SK-N-SH treated with all-trans-retinoic acid at 6 μM for 48 hours (cell line): ENCODE results near the gene ZBTB48.

Experiments
- ATAC-seq: fragments of 200-7000 bp; cut with Tn5 transposase; 3 replicates; pipeline ENCODE4 v1.9.1; 2020; ENCODE audit warnings: mild to moderate bottlenecking, moderate library complexity
- ARNTL ChIP-seq: fragments of 450-650 bp; formaldehyde crosslinking; IDR thresholded peaks from 2 replicates; pipeline ENCODE4 v1.5.0; 2020; ENCODE audit warnings: low read depth, mild to moderate bottlenecking, moderate library complexity, borderline replicate concordance
- BACH2 ChIP-seq: fragments of 250-450 bp; sonication (Bioruptor Pico); IDR thresholded peaks from 2 replicates; pipeline ENCODE4 v1.9.0; 2021; ENCODE audit warnings: mild to moderate bottlenecking, borderline replicate concordance
- CSDC2 ChIP-seq: fragments of 250-450 bp; sonication (Bioruptor Pico); IDR thresholded peaks from 2 replicates; pipeline ENCODE4 v1.5.0; 2020; ENCODE audit warnings: mild to moderate bottlenecking, moderate library complexity
- ESRRG ChIP-seq: fragments of 250-450 bp; sonication (Bioruptor Pico); IDR thresholded peaks from 2 replicates; pipeline ENCODE4 v1.6.1; 2021; ENCODE audit warnings: mild to moderate bottlenecking
- GLIS3 ChIP-seq: fragments of 250-450 bp; sonication (Bioruptor Pico); IDR thresholded peaks from 2 replicates; pipeline ENCODE4 v1.5.0; 2020; ENCODE audit warnings: mild to moderate bottlenecking, moderate library complexity
- ISL1 ChIP-seq: fragments of 250-450 bp; sonication (Bioruptor Pico); IDR thresholded peaks from 2 replicates; pipeline ENCODE4 v2.1.2; 2022; ENCODE audit warnings: mild to moderate bottlenecking, moderate library complexity
- OSR1 ChIP-seq: fragments of 250-450 bp; sonication (Bioruptor Pico); IDR thresholded peaks from 2 replicates; pipeline ENCODE4 v1.8.0; 2022; ENCODE audit warnings: moderate library complexity, mild to moderate bottlenecking, inconsistent platforms
- PPARA ChIP-seq: fragments of 250-450 bp; sonication (Bioruptor Pico); IDR thresholded peaks from 2 replicates; pipeline ENCODE4 v1.5.0; 2020; ENCODE audit warnings: mild to moderate bottlenecking, borderline replicate concordance
- SNAI2 ChIP-seq: fragments of 250-450 bp; sonication (Bioruptor Pico); IDR thresholded peaks from 2 replicates; pipeline ENCODE4 v1.5.0; 2020; ENCODE audit warnings: mild to moderate bottlenecking, moderate library complexity
- TCF4 ChIP-seq: fragments of 250-450 bp; sonication (Bioruptor Pico); IDR thresholded peaks from 2 replicates; pipeline ENCODE4 v1.8.0; 2021; ENCODE audit warnings: mild to moderate bottlenecking, moderate library complexity, borderline replicate concordance
- TOX ChIP-seq: fragments of 250-450 bp; sonication (Bioruptor Pico); IDR thresholded peaks from 2 replicates; pipeline ENCODE4 v1.8.0; 2021; ENCODE audit warnings: mild to moderate bottlenecking, moderate library complexity, borderline replicate concordance
- ZFP3 ChIP-seq: fragments of 250-450 bp; sonication (Bioruptor Pico); IDR thresholded peaks from 2 replicates; pipeline ENCODE4 v1.5.0; 2020; ENCODE audit warnings: mild to moderate bottlenecking, moderate library complexity
- ZFP30 ChIP-seq: fragments of 450-650 bp; formaldehyde crosslinking; IDR thresholded peaks from 2 replicates; pipeline ENCODE4 v1.5.0; 2022; ENCODE audit warnings: mild to moderate bottlenecking, moderate library complexity
- ZNF565 ChIP-seq: fragments of 450-650 bp; formaldehyde crosslinking; conservative IDR thresholded peaks from 2 replicates; pipeline ENCODE4 v1.5.0; 2020; ENCODE audit warnings: low read depth, mild to moderate bottlenecking, moderate library complexity
- ZNF70 ChIP-seq: fragments of 450-650 bp; formaldehyde crosslinking; IDR thresholded peaks from 2 replicates; pipeline ENCODE4 v1.5.0; 2020; ENCODE audit warnings: mild to moderate bottlenecking, moderate library complexity
- ZNF8 ChIP-seq: fragments of 450-650 bp; formaldehyde crosslinking; IDR thresholded peaks from 2 replicates; pipeline ENCODE4 v1.5.0; 2020; ENCODE audit warnings: mild to moderate bottlenecking, moderate library complexity
- TF ChIP-seq, protein P1 (sequence below): fragments of 250-450 bp; sonication (Bioruptor Pico); IDR thresholded peaks from 2 replicates; pipeline ENCODE4 v1.8.0; 2020; ENCODE audit warnings: mild to moderate bottlenecking, moderate library complexity, borderline replicate concordance
- TF ChIP-seq, protein P2 (sequence below): fragments of 250-450 bp; sonication (Bioruptor Pico); IDR thresholded peaks from 2 replicates; pipeline ENCODE4 v1.5.1; 2020; ENCODE audit warnings: low read depth, mild to moderate bottlenecking, moderate library complexity
- TF ChIP-seq, protein P3 (sequence below): fragments of 250-450 bp; sonication (Bioruptor Pico); IDR thresholded peaks from 2 replicates; pipeline ENCODE4 v1.5.0; 2020; ENCODE audit warnings: mild to moderate bottlenecking, moderate library complexity
- TF ChIP-seq, protein P4 (sequence below): fragments of 250-450 bp; sonication (Bioruptor Pico); IDR thresholded peaks from 2 replicates; pipeline ENCODE4 v1.5.1; 2021; ENCODE audit warnings: mild to moderate bottlenecking, moderate library complexity

The ZBTB48 gene

DNA sequence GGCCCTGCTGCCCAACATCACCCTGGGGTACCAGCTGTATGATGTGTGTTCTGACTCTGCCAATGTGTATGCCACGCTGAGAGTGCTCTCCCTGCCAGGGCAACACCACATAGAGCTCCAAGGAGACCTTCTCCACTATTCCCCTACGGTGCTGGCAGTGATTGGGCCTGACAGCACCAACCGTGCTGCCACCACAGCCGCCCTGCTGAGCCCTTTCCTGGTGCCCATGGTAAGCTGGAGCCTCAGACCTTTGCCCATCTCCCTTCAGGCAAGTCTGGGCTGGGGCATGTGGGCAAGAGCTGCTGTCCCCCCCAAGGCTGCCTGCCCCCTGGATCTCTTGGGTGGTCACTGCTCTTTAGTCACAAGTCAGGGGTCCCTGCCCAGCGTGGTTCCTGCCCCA, 8.8 kb upstream of the ZBTB48 start:
- ATAC-seq: no peak
- TF ChIP-seq TOX (CRISPR knock-in tag) (no peak), BACH2 (no peak), ARNTL (CRISPR knock-in tag) (no peak)
- TF ChIP-seq, protein P1, sequence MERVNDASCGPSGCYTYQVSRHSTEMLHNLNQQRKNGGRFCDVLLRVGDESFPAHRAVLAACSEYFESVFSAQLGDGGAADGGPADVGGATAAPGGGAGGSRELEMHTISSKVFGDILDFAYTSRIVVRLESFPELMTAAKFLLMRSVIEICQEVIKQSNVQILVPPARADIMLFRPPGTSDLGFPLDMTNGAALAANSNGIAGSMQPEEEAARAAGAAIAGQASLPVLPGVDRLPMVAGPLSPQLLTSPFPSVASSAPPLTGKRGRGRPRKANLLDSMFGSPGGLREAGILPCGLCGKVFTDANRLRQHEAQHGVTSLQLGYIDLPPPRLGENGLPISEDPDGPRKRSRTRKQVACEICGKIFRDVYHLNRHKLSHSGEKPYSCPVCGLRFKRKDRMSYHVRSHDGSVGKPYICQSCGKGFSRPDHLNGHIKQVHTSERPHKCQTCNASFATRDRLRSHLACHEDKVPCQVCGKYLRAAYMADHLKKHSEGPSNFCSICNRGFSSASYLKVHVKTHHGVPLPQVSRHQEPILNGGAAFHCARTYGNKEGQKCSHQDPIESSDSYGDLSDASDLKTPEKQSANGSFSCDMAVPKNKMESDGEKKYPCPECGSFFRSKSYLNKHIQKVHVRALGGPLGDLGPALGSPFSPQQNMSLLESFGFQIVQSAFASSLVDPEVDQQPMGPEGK (CRISPR knock-in tag): no peak

DNA sequence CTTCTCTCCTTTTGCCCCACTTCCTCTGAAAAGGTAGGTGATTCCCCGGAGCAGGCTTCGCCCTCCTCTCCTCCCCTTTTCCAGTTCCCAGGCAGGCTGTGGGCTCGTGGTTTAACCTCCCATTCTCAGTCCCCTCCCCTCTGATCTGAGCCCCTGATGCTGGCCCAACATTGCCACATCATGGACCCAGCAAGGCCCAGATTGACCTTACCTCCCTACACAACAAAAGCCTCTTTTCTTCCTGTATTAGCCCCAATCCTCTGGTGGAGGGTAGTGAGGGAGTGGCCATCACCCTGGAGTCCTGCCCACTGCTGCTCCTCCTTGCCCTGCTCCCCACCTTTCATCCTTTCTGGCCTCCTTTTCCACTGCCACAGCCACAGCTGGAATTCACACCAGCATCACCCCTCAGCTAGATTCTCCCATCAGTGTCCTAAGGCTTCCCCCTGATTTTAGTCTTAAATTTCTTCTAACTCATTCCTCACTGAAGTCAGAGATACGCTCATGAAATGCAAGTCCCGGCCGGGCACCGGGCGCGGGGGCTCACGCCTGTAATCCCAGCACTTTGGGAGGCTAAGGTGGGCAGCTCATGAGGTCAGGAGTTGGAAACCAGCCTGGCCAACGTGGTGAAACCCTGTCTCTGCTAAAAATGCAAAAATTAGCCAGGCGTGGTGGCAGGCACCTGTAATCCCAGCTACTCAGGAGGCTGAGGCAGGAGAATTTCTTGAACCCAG, 7.0 kb upstream of the ZBTB48 start:
- ATAC-seq: no peak

DNA sequence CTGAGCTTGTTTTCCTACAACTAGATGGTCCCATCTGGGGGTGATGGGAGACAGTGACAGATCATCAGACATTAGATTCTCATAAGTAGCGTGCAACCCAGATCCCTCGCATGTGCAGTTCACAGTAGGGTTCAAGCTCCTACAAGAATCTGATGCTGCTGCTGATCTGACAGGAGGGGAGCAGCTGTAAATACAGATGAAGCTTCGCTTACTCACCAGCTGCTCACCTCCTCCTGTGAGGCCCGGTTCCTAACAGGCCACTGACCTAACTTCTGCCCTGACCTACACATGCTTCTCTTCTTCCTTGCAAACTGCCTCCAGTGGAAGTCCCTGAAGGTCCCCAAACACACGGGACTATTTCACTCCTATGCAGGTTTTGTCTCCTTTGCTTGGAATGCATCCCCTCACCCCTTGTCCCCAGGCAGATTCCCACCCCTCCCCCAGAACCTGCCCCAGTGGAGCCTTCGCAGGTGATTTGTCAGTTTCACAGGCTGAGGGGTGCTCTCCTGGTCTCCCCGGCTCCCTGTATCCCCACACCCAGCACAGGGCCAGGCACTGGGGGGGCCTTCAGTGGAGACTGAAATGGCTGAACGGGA, 5.7 kb upstream of the ZBTB48 start:
- ATAC-seq: no peak
- TF ChIP-seq ZFP3 (no peak), BACH2 (no peak), ZNF8 (CRISPR knock-in tag) (no peak), ZNF565 (CRISPR knock-in tag) (no peak), ARNTL (CRISPR knock-in tag) (no peak), CSDC2 (CRISPR knock-in tag) (no peak), ISL1 (CRISPR knock-in tag) (no peak), ZFP30 (no peak), ZNF70 (no peak), ESRRG (CRISPR knock-in tag) (no peak), OSR1 (CRISPR knock-in tag) (no peak), TCF4 (CRISPR knock-in tag) (no peak), GLIS3 (CRISPR knock-in tag) (no peak), PPARA (CRISPR knock-in tag) (no peak)
- TF ChIP-seq, protein P2, sequence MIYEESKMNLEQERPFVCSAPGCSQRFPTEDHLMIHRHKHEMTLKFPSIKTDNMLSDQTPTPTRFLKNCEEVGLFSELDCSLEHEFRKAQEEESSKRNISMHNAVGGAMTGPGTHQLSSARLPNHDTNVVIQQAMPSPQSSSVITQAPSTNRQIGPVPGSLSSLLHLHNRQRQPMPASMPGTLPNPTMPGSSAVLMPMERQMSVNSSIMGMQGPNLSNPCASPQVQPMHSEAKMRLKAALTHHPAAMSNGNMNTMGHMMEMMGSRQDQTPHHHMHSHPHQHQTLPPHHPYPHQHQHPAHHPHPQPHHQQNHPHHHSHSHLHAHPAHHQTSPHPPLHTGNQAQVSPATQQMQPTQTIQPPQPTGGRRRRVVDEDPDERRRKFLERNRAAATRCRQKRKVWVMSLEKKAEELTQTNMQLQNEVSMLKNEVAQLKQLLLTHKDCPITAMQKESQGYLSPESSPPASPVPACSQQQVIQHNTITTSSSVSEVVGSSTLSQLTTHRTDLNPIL (CRISPR knock-in tag): no peak
- TF ChIP-seq, protein P3, sequence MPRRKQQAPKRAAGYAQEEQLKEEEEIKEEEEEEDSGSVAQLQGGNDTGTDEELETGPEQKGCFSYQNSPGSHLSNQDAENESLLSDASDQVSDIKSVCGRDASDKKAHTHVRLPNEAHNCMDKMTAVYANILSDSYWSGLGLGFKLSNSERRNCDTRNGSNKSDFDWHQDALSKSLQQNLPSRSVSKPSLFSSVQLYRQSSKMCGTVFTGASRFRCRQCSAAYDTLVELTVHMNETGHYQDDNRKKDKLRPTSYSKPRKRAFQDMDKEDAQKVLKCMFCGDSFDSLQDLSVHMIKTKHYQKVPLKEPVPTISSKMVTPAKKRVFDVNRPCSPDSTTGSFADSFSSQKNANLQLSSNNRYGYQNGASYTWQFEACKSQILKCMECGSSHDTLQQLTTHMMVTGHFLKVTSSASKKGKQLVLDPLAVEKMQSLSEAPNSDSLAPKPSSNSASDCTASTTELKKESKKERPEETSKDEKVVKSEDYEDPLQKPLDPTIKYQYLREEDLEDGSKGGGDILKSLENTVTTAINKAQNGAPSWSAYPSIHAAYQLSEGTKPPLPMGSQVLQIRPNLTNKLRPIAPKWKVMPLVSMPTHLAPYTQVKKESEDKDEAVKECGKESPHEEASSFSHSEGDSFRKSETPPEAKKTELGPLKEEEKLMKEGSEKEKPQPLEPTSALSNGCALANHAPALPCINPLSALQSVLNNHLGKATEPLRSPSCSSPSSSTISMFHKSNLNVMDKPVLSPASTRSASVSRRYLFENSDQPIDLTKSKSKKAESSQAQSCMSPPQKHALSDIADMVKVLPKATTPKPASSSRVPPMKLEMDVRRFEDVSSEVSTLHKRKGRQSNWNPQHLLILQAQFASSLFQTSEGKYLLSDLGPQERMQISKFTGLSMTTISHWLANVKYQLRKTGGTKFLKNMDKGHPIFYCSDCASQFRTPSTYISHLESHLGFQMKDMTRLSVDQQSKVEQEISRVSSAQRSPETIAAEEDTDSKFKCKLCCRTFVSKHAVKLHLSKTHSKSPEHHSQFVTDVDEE (CRISPR knock-in tag): no peak

More for the DNA sequence above, 7.0 kb upstream of the ZBTB48 start:
- TF ChIP-seq, protein P1 (CRISPR knock-in tag): no peak
- TF ChIP-seq OSR1 (CRISPR knock-in tag) (no peak), ARNTL (CRISPR knock-in tag) (no peak), TOX (CRISPR knock-in tag) (no peak), SNAI2 (CRISPR knock-in tag) (no peak), ZNF8 (CRISPR knock-in tag) (no peak)
- TF ChIP-seq, protein P3 (CRISPR knock-in tag): no peak
- TF ChIP-seq, protein P4, sequence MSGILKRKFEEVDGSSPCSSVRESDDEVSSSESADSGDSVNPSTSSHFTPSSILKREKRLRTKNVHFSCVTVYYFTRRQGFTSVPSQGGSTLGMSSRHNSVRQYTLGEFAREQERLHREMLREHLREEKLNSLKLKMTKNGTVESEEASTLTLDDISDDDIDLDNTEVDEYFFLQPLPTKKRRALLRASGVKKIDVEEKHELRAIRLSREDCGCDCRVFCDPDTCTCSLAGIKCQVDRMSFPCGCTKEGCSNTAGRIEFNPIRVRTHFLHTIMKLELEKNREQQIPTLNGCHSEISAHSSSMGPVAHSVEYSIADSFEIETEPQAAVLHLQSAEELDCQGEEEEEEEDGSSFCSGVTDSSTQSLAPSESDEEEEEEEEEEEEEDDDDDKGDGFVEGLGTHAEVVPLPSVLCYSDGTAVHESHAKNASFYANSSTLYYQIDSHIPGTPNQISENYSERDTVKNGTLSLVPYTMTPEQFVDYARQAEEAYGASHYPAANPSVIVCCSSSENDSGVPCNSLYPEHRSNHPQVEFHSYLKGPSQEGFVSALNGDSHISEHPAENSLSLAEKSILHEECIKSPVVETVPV: no peak
